ENCODE data around the gene IQGAP2. TPM values are rescaled to one million over a fixed set of nuclear protein-coding genes. Genes with fewer than 3 reads are reported as not detected.

The IQGAP2 gene
- total and polyA plus RNA-seq, 2 donors from 2014 or later = 23.2 to 35.8 TPM

DNA sequence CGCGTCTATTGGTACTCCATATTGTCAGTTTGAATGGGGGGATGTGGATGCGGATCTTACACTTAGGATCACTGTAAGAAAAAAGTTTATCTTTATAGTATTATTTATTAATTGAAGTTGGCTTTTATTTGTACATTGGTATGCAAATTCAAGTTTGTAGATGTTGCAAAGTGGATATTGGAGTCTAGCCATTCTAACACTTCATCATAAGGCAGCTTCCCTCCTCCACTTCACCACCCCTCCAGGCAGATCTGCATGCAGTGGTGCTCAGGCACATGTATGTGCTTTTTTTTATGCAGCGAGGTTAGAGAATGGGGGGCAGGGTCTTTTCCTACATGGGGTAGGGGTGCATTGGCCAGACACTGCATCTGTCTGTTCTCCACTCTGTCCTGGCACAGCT lies 84.3 kb downstream of the IQGAP2 start:
- TF ChIP-seq CTCF (IDR thresholded peaks at IDR 0.05; ENCODE audit: borderline replicate concordance, extremely low read depth, insufficient read depth) = no peak
- no peak overlapping the region for H3K9ac ChIP-seq (ENCODE audit: low read length in 3 of 3)
- H3K27ac ChIP-seq (ENCODE audit: low read depth in 2 of 2, low read length in 2 of 2) = no peak overlapping the region
- H3K36me3 ChIP-seq (ENCODE audit: control insufficient read depth in 2 of 3, insufficient read depth in 3 of 3, low read length in 3 of 3) = no peaks in the 10 kb centered on the region
- H3K27me3 ChIP-seq (ENCODE audit: control insufficient read depth, insufficient read depth, low read length) = no peaks in the 10 kb centered on the region
- intact Hi-C loops (cut with DNase I) = no loop called here
- H3K4me1 ChIP-seq (ENCODE audit: control insufficient read depth in 2 of 3, insufficient read depth in 2 of 3, low read depth in 1 of 3, low read length in 3 of 3) = peaks cover 0 to 14% (median 5%) of the 10 kb centered on the region in 3 donors
- no peaks in the 10 kb centered on the region for H3K9me3 ChIP-seq (ENCODE audit: control insufficient read depth in 2 of 3, insufficient read depth in 1 of 3, low read length in 3 of 3)
- no peak for DNase-seq
- H3K4me3 ChIP-seq (ENCODE audit: low read length in 3 of 3) = no peak overlapping the region
- FAIRE-seq = no peak

GRCh38 chr5:76487821-76488220 lies 84.7 kb downstream of the IQGAP2 start:
- Histone ChIP-seq H3K4me1 (ENCODE audit: control insufficient read depth in 2 of 3, insufficient read depth in 2 of 3, low read depth in 1 of 3, low read length in 3 of 3) (peaks cover 0 to 18% (median 6%) of the 10 kb centered on the region in 3 donors), H3K9me3 (ENCODE audit: control insufficient read depth in 2 of 3, insufficient read depth in 1 of 3, low read length in 3 of 3) (no peaks in the 10 kb centered on the region), H3K27me3 (ENCODE audit: control insufficient read depth, insufficient read depth, low read length) (no peaks in the 10 kb centered on the region), H3K36me3 (ENCODE audit: control insufficient read depth in 2 of 3, insufficient read depth in 3 of 3, low read length in 3 of 3) (no peaks in the 10 kb centered on the region), H3K9ac (ENCODE audit: low read length in 3 of 3) (no peak overlapping the region), H3K27ac (ENCODE audit: low read depth in 2 of 2, low read length in 2 of 2) (no peak overlapping the region), H3K4me3 (ENCODE audit: low read length in 3 of 3) (no peak overlapping the region)
- no peak for FAIRE-seq
- TF ChIP-seq CTCF (IDR thresholded peaks at IDR 0.05; ENCODE audit: borderline replicate concordance, extremely low read depth, insufficient read depth) = no peak
- DNase-seq = no peak
- intact Hi-C loops (cut with DNase I) = no loop called here

- H3K36me3 ChIP-seq (ENCODE audit: control insufficient read depth in 2 of 3, insufficient read depth in 3 of 3, low read length in 3 of 3) = no peaks in the 10 kb centered on the region
- intact Hi-C loops (cut with DNase I) = no loop called here
- no peak for TF ChIP-seq CTCF (IDR thresholded peaks at IDR 0.05; ENCODE audit: borderline replicate concordance, extremely low read depth, insufficient read depth)
- FAIRE-seq = no peak
- H3K27me3 ChIP-seq (ENCODE audit: control insufficient read depth, insufficient read depth, low read length) = no peaks in the 10 kb centered on the region
- no peak overlapping the region for H3K9ac ChIP-seq (ENCODE audit: low read length in 3 of 3)
- no peak overlapping the region for H3K27ac ChIP-seq (ENCODE audit: low read depth in 2 of 2, low read length in 2 of 2)
- H3K4me1 ChIP-seq (ENCODE audit: control insufficient read depth in 2 of 3, insufficient read depth in 2 of 3, low read depth in 1 of 3, low read length in 3 of 3) = peaks cover 0 to 24% (median 6%) of the 10 kb centered on the region in 3 donors
- no peak for DNase-seq
- no peaks in the 10 kb centered on the region for H3K9me3 ChIP-seq (ENCODE audit: control insufficient read depth in 2 of 3, insufficient read depth in 1 of 3, low read length in 3 of 3)
- H3K4me3 ChIP-seq (ENCODE audit: low read length in 3 of 3) = no peak overlapping the region
These were observed 85.9 kb downstream of the IQGAP2 start for GRCh38 chr5:76488969-76489368.

Data from kidney (tissue), 14 donors.